ENCODE results near the gene ACTR3. TPM values are rescaled to one million over a fixed set of nuclear protein-coding genes. Genes with fewer than 3 reads are reported as not detected.

Gene ACTR3
- total RNA-seq, 1 experiment from 2014 or later = 169 TPM

- TF ChIP-seq ATF2 (CRISPR knock-in tag; IDR thresholded peaks at IDR 0.05; ENCODE audit: borderline replicate concordance, low read depth) (no peak), ATF3 (CRISPR knock-in tag; conservative IDR thresholded peaks at IDR 0.05) (no peak), ERG (CRISPR knock-in tag; IDR thresholded peaks at IDR 0.05) (no peak), FOXJ3 (CRISPR knock-in tag; IDR thresholded peaks at IDR 0.05; ENCODE audit: borderline replicate concordance) (no peak), FOXP4 (CRISPR knock-in tag; IDR thresholded peaks at IDR 0.05) (no peak)
These were observed 35.7 kb upstream of the ACTR3 start (continued) for GRCh38 chr2:113854208-113854607.

- CTCF ChIA-PET = no interaction called here
- H3K27me3 Mint-ChIP-seq (ENCODE audit: low read depth) = peaks cover 27% of the 10 kb centered on the region
- TF ChIP-seq E2F5 (CRISPR knock-in tag; IDR thresholded peaks at IDR 0.05) = no peak
- TF ChIP-seq STAT6 (CRISPR knock-in tag; conservative IDR thresholded peaks at IDR 0.05; ENCODE audit: low read depth) = no peak
- TF ChIP-seq JAZF1 (CRISPR knock-in tag; IDR thresholded peaks at IDR 0.05) = no peak
- no peak for TF ChIP-seq USF1 (CRISPR knock-in tag; IDR thresholded peaks at IDR 0.05)
- TF ChIP-seq ZNF532 (CRISPR knock-in tag; IDR thresholded peaks at IDR 0.05; ENCODE audit: borderline replicate concordance) = no peak
- no peak for TF ChIP-seq ZNF425 (CRISPR knock-in tag; conservative IDR thresholded peaks at IDR 0.05)
- no peak for TF ChIP-seq ARID4B (CRISPR knock-in tag; IDR thresholded peaks at IDR 0.05; ENCODE audit: borderline replicate concordance)
These were observed 34.7 kb upstream of the ACTR3 start for GRCh38 chr2:113854970-113855740.

More at GRCh38 chr2:113854970-113855740, 34.7 kb upstream of the ACTR3 start:
- Mint-ChIP-seq H3K9me3 (0 out of 2 replicates have a peak, but pooled peaks cover 5% of the 10 kb centered on the region), H3K4me1 (no peaks in the 10 kb centered on the region), H3K36me3 (no peaks in the 10 kb centered on the region), H3K4me3 (no peak overlapping the region), H3K27ac (no peak overlapping the region)
- ATAC-seq = no peak
- no peak for DNase-seq (ENCODE audit: low spot score)
- POLR2A ChIA-PET = no interaction called here

Measured in WTC11 (cell line).